NT2/D1 (cell line): ENCODE measurements around the gene RAD50.

Experiments used
- SUZ12 ChIP-seq: IDR thresholded peaks from 2 replicates; pipeline ENCODE4 v1.6.1; 2011; ENCODE audit not compliant: insufficient read length, insufficient read depth; ENCODE audit errors: extremely low read depth
- YY1 ChIP-seq: IDR thresholded peaks from 2 replicates; pipeline ENCODE4 v1.6.1; 2011; ENCODE audit not compliant: insufficient read length, insufficient read depth
- ZNF274 ChIP-seq: IDR thresholded peaks from 2 replicates; pipeline ENCODE4 v1.6.1; 2011; ENCODE audit warnings: mild to moderate bottlenecking, low read depth, low read length

GRCh38 chr5:132678735-132679134 is 122.0 kb downstream of the RAD50 start:
- TF ChIP-seq YY1 (no peak), ZNF274 (no peak), SUZ12 (no peak)
